ENCODE results near the gene LGALS8. TPM values are rescaled to one million over a fixed set of nuclear protein-coding genes. Genes with fewer than 3 reads are reported as not detected.

The LGALS8 gene
- total RNA-seq, 4 donors from 2014 or later = 59.2 to 98.2 (median 78.7) TPM

- H3K9me3 ChIP-seq = no peaks in the 10 kb centered on the region
- H3K36me3 ChIP-seq = peaks cover 0 to 39% (median 0%) of the 10 kb centered on the region in 3 donors
- H3K4me1 ChIP-seq = peaks cover 0 to 8% (median 2%) of the 10 kb centered on the region in 4 donors
- DNase-seq = no peak
- TF ChIP-seq POLR2A (IDR thresholded peaks at IDR 0.05) = no peak
- TF ChIP-seq, protein P1, sequence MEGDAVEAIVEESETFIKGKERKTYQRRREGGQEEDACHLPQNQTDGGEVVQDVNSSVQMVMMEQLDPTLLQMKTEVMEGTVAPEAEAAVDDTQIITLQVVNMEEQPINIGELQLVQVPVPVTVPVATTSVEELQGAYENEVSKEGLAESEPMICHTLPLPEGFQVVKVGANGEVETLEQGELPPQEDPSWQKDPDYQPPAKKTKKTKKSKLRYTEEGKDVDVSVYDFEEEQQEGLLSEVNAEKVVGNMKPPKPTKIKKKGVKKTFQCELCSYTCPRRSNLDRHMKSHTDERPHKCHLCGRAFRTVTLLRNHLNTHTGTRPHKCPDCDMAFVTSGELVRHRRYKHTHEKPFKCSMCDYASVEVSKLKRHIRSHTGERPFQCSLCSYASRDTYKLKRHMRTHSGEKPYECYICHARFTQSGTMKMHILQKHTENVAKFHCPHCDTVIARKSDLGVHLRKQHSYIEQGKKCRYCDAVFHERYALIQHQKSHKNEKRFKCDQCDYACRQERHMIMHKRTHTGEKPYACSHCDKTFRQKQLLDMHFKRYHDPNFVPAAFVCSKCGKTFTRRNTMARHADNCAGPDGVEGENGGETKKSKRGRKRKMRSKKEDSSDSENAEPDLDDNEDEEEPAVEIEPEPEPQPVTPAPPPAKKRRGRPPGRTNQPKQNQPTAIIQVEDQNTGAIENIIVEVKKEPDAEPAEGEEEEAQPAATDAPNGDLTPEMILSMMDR (IDR thresholded peaks at IDR 0.05) = no peak
- H3K4me3 ChIP-seq = no peak overlapping the region
- no peaks in the 10 kb centered on the region for H3K27me3 ChIP-seq
- no peak overlapping the region for H3K27ac ChIP-seq
These were observed 7.2 kb downstream of the LGALS8 start for GRCh38 chr1:236530959-236531358.

DNA sequence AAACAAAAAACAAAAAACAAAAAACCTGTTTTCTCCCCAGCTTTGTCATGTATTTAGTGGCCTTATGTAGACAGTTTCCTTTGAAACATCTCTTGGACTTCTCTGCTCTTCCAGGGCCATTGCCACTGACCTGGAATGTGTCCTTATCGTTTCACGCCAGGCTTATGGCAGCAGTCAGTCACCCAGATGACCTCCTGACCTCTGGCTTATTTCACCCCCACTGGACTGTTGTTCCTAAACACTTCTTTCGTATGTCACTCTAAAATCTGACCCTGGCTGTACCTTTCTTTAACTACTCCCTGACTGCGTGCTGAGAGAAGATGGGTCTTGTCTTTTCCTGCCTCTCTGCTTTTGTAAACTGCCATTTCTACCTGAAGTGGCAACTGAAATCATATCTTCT lies 9.1 kb downstream of the LGALS8 start:
- H3K4me3 ChIP-seq = no peak overlapping the region
- H3K27me3 ChIP-seq = no peaks in the 10 kb centered on the region
- no peaks in the 10 kb centered on the region for H3K9me3 ChIP-seq
- peaks cover 0 to 8% (median 2%) of the 10 kb centered on the region in 4 donors for H3K4me1 ChIP-seq
- DNase-seq = no peak
- H3K27ac ChIP-seq = no peak overlapping the region
- peaks cover 0 to 27% (median 0%) of the 10 kb centered on the region in 3 donors for H3K36me3 ChIP-seq
- no peak for TF ChIP-seq POLR2A (IDR thresholded peaks at IDR 0.05)
- TF ChIP-seq, protein P1 (IDR thresholded peaks at IDR 0.05) = no peak

- Histone ChIP-seq H3K4me1 (peaks cover 0 to 8% (median 2%) of the 10 kb centered on the region in 4 donors), H3K27ac (no peak overlapping the region), H3K36me3 (peaks cover 0 to 40% (median 0%) of the 10 kb centered on the region in 3 donors), H3K27me3 (no peaks in the 10 kb centered on the region), H3K4me3 (no peak overlapping the region), H3K9me3 (no peaks in the 10 kb centered on the region)
- no peak for DNase-seq
- TF ChIP-seq POLR2A (IDR thresholded peaks at IDR 0.05) = no peak
- TF ChIP-seq, protein P1 (IDR thresholded peaks at IDR 0.05) = no peak
These were observed 10.4 kb downstream of the LGALS8 start for GRCh38 chr1:236534151-236534651.

DNA sequence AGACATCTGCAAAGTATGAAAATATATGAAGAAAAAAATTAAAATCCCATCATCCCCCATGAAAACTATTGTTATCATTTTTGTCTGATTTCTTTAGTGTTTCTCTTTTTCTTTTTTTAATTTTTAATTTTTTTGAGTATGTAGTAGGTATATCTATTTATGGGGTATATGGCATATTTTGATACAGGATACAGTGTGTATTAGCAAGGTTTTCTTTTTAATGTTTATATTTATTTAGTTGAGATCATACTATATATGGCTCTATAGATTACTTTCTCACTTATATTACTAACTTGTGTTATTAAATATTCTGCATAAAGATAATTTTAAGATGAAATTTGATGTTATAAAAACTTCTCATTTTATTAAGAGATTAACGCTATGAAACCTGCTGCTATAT lies 11.4 kb downstream of the LGALS8 start:
- H3K4me1 ChIP-seq = peaks cover 0 to 8% (median 2%) of the 10 kb centered on the region in 4 donors
- H3K27me3 ChIP-seq = no peaks in the 10 kb centered on the region
- H3K36me3 ChIP-seq = peaks cover 0 to 50% (median 0%) of the 10 kb centered on the region in 3 donors
- no peak overlapping the region for H3K4me3 ChIP-seq
- H3K9me3 ChIP-seq = no peaks in the 10 kb centered on the region
- no peak overlapping the region for H3K27ac ChIP-seq
- DNase-seq = no peak
- TF ChIP-seq POLR2A (IDR thresholded peaks at IDR 0.05) = no peak
- TF ChIP-seq, protein P1 (IDR thresholded peaks at IDR 0.05) = no peak

GRCh38 chr1:236535662-236536161 lies 11.9 kb downstream of the LGALS8 start:
- Histone ChIP-seq H3K36me3 (peaks cover 0 to 55% (median 0%) of the 10 kb centered on the region in 3 donors), H3K27ac (no peak overlapping the region)

More at GRCh38 chr1:236535662-236536161, 11.9 kb downstream of the LGALS8 start:
- Histone ChIP-seq H3K4me3 (no peak overlapping the region), H3K27me3 (no peaks in the 10 kb centered on the region), H3K4me1 (peaks cover 0 to 8% (median 2%) of the 10 kb centered on the region in 4 donors), H3K9me3 (no peaks in the 10 kb centered on the region)
- DNase-seq = no peak
- TF ChIP-seq POLR2A (IDR thresholded peaks at IDR 0.05) = no peak
- TF ChIP-seq, protein P1 (IDR thresholded peaks at IDR 0.05) = no peak
